HepG2 (cell line): ENCODE results near the gene CAVIN3. TPM values are rescaled to one million over a fixed set of nuclear protein-coding genes. Genes with fewer than 3 reads are reported as not detected.
A peak's percentile ranks its signal among the peaks of the same experiment; 100 is the strongest.

Experiments
- BHLHE40 ChIP-seq: IDR thresholded peaks from 2 replicates; pipeline ENCODE4 v1.6.1; 2011; ENCODE audit warnings: low read length, improper control_type of control experiment
- CCDC6 ChIP-seq: sonication (generic); formaldehyde crosslinking; IDR thresholded peaks from 2 replicates; pipeline ENCODE4 v1.8.1; 2022; ENCODE audit warnings: mild to moderate bottlenecking, missing genetic modification reagents, moderate library complexity
- CEBPB ChIP-seq: IDR thresholded peaks from 2 replicates; pipeline ENCODE4 v1.6.1; 2011; ENCODE audit warnings: low read depth, low read length, improper control_type of control experiment, borderline replicate concordance
- CENPT ChIP-seq: sonication (generic); formaldehyde crosslinking; IDR thresholded peaks from 2 replicates; pipeline ENCODE4 v1.8.0; 2022; ENCODE audit warnings: low read depth, mild to moderate bottlenecking, moderate library complexity, missing genetic modification reagents
- CREM ChIP-seq, 2 experiments: sonication (generic) in 1 of 2; formaldehyde crosslinking in 1 of 2; IDR thresholded peaks; 2 replicates each; pipeline versions ENCODE4 v1.4.0 to v1.6.1; 2016 to 2020; ENCODE audit warnings: antibody characterized with exemption in 1 of 2, mild to moderate bottlenecking in 1 of 2, missing genetic modification reagents in 1 of 2
- CSRNP2 ChIP-seq: sonication (generic); formaldehyde crosslinking; conservative IDR thresholded peaks from 2 replicates; pipeline ENCODE4 v1.8.0; 2022; ENCODE audit warnings: low read depth, missing genetic modification reagents
- CTCF ChIP-seq: sonication (generic); formaldehyde crosslinking; IDR thresholded peaks from 2 replicates; pipeline ENCODE4 v1.5.0; 2020; ENCODE audit warnings: mild to moderate bottlenecking, missing genetic modification reagents, moderate library complexity
- IKZF4 ChIP-seq: sonication (generic); formaldehyde crosslinking; IDR thresholded peaks from 2 replicates; pipeline ENCODE4 v1.5.1; 2020; ENCODE audit warnings: borderline replicate concordance, mild to moderate bottlenecking, low read depth, missing genetic modification reagents; ENCODE audit errors: not compliant biosample characterization
- MED1 ChIP-seq: sonication (generic); formaldehyde crosslinking; IDR thresholded peaks from 2 replicates; pipeline ENCODE4 v1.4.0; 2020; ENCODE audit warnings: missing genetic modification reagents
- REPIN1 ChIP-seq: sonication (generic); formaldehyde crosslinking; IDR thresholded peaks from 2 replicates; pipeline ENCODE4 v1.8.0; 2022; ENCODE audit warnings: missing genetic modification reagents, low read depth, mild to moderate bottlenecking, borderline replicate concordance
- TCF7L2 ChIP-seq: IDR thresholded peaks from 2 replicates; pipeline ENCODE4 v1.6.1; 2011; ENCODE audit warnings: mild to moderate bottlenecking, low read depth, low read length, moderate library complexity
- ZBTB4 ChIP-seq: sonication (generic); formaldehyde crosslinking; IDR thresholded peaks from 2 replicates; pipeline ENCODE4 v1.4.0; 2020; ENCODE audit warnings: missing genetic modification reagents, mild to moderate bottlenecking, borderline replicate concordance
- ZFP1 ChIP-seq: IDR thresholded peaks from 2 replicates; pipeline ENCODE4 v1.6.1; 2016
- ZNF251 ChIP-seq: sonication (generic); formaldehyde crosslinking; IDR thresholded peaks from 2 replicates; pipeline ENCODE4 v1.9.0; 2021; ENCODE audit warnings: mild to moderate bottlenecking, missing genetic modification reagents
- ZNF331 ChIP-seq: sonication (generic); formaldehyde crosslinking; IDR thresholded peaks from 2 replicates; pipeline ENCODE4 v1.4.0; 2020; ENCODE audit warnings: missing genetic modification reagents
- ZNF562 ChIP-seq: sonication (generic); formaldehyde crosslinking; IDR thresholded peaks from 2 replicates; pipeline ENCODE4 v1.8.0; 2022; ENCODE audit warnings: missing genetic modification reagents, borderline replicate concordance
- ZNF709 ChIP-seq: sonication (generic); formaldehyde crosslinking; IDR thresholded peaks from 2 replicates; pipeline ENCODE4 v1.5.0; 2020; ENCODE audit warnings: mild to moderate bottlenecking, missing genetic modification reagents
- polyA plus RNA-seq, 8 experiments: library from polyadenylated mRNA; depleted of rRNA in 3 of 8; stranded (reverse) in 7 of 8; unstranded in 1 of 8; fragments of >200 nt; fragmentation: Illumina TruSeq in 4 of 8; extraction: Trizol in 4 of 8; gene quantifications; 2 replicates each; pipeline versions ENCODE4 v1.2.1 to v1.2.3, GENCODE V29; 2011 to 2016; ENCODE audit warnings: low read depth in 4 of 8, missing spikeins in 1 of 8, mixed read lengths in 1 of 8; ENCODE audit not compliant: insufficient read depth in 1 of 8
- total RNA-seq, 5 experiments: library from RNA; depleted of rRNA; stranded (reverse); fragments of >200 nt; fragmentation: Illumina TruSeq; extraction: Trizol; gene quantifications; 2 replicates each; pipeline ENCODE4 v1.2.3, GENCODE V29; 2016; ENCODE audit warnings: low read depth in 1 of 5
- TF ChIP-seq, protein P1 (sequence below): IDR thresholded peaks from 2 replicates; pipeline ENCODE4 v1.6.1; 2016; ENCODE audit warnings: mild to moderate bottlenecking
- TF ChIP-seq, protein P2 (sequence below): sonication (generic); formaldehyde crosslinking; conservative IDR thresholded peaks from 2 replicates; pipeline ENCODE4 v1.8.0; 2022; ENCODE audit warnings: mild to moderate bottlenecking, moderate library complexity, missing genetic modification reagents

Gene CAVIN3
- total and polyA plus RNA-seq, 2 of the 13 experiments (the other 11 are each of a cell fraction or from before 2014, with no cell fraction given) = not detected

GRCh38 chr11:6353367-6353987 lies 33.2 kb upstream of the CAVIN3 start (continued):
- TF ChIP-seq CTCF (CRISPR knock-in tag) (peak; percentile 97), ZFP1 (CRISPR knock-in tag) (no peak), CREM (IDR thresholded peaks at IDR 0.05) (no peak), CREM (CRISPR knock-in tag; IDR thresholded peaks at IDR 0.05) (no peak), CENPT (CRISPR knock-in tag) (no peak), ZNF331 (CRISPR knock-in tag) (peak; percentile 35; the same call in 1 of the 2 replicates), ZBTB4 (CRISPR knock-in tag) (no peak), ZNF709 (CRISPR knock-in tag) (no peak), ZNF251 (CRISPR knock-in tag) (no peak), TCF7L2 (no peak), CSRNP2 (CRISPR knock-in tag) (no peak), IKZF4 (CRISPR knock-in tag) (no peak), REPIN1 (CRISPR knock-in tag) (peak; percentile 28; the same call in 1 of the 2 replicates), CEBPB (no peak), MED1 (peak; percentile 38; the same call in 1 of the 2 replicates), ZNF562 (no peak), CCDC6 (CRISPR knock-in tag) (no peak), BHLHE40 (peak; percentile 45; the same call in 1 of the 2 replicates)
- TF ChIP-seq, protein P1, sequence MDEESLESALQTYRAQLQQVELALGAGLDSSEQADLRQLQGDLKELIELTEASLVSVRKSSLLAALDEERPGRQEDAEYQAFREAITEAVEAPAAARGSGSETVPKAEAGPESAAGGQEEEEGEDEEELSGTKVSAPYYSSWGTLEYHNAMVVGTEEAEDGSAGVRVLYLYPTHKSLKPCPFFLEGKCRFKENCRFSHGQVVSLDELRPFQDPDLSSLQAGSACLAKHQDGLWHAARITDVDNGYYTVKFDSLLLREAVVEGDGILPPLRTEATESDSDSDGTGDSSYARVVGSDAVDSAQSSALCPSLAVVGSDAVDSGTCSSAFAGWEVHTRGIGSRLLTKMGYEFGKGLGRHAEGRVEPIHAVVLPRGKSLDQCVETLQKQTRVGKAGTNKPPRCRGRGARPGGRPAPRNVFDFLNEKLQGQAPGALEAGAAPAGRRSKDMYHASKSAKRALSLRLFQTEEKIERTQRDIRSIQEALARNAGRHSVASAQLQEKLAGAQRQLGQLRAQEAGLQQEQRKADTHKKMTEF (CRISPR knock-in tag) = peak; percentile 48; the same call in 1 of the 2 replicates
- TF ChIP-seq, protein P2, sequence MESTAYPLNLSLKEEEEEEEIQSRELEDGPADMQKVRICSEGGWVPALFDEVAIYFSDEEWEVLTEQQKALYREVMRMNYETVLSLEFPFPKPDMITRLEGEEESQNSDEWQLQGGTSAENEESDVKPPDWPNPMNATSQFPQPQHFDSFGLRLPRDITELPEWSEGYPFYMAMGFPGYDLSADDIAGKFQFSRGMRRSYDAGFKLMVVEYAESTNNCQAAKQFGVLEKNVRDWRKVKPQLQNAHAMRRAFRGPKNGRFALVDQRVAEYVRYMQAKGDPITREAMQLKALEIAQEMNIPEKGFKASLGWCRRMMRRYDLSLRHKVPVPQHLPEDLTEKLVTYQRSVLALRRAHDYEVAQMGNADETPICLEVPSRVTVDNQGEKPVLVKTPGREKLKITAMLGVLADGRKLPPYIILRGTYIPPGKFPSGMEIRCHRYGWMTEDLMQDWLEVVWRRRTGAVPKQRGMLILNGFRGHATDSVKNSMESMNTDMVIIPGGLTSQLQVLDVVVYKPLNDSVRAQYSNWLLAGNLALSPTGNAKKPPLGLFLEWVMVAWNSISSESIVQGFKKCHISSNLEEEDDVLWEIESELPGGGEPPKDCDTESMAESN = no peak
